Left renal pelvis (tissue), 4 donors: ENCODE measurements around the gene CLDN4. TPM values are rescaled to one million over a fixed set of nuclear protein-coding genes. Genes with fewer than 3 reads are reported as not detected.
"Not testable (repeated sequence)": the region's sequence is repeated elsewhere in the genome, so short reads cannot be mapped to it uniquely, and the experiment has no call there.

ENCODE experiments used
- DNase-seq, 4 donors: peaks; one replicate each; pipeline ENCODE4 v3.0.0-alpha.2; 2013; ENCODE audit warnings: low read depth in 4 of 4, low spot score in 3 of 4
- polyA plus RNA-seq, 4 donors: library from polyadenylated mRNA; unstranded; fragments of 120-200 nt; gene quantifications; one replicate each; pipeline ENCODE4 v1.2.1, GENCODE V29; 2013; ENCODE audit not compliant: insufficient read length in 4 of 4

CLDN4 gene, protein sequence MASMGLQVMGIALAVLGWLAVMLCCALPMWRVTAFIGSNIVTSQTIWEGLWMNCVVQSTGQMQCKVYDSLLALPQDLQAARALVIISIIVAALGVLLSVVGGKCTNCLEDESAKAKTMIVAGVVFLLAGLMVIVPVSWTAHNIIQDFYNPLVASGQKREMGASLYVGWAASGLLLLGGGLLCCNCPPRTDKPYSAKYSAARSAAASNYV
- polyA plus RNA-seq, result 100 to 1,000 TPM in 1 of 4 donors, 10 to 100 TPM in 2, 1 to 10 TPM in 1; 3.7 to 111 (median 66.3) TPM

DNA sequence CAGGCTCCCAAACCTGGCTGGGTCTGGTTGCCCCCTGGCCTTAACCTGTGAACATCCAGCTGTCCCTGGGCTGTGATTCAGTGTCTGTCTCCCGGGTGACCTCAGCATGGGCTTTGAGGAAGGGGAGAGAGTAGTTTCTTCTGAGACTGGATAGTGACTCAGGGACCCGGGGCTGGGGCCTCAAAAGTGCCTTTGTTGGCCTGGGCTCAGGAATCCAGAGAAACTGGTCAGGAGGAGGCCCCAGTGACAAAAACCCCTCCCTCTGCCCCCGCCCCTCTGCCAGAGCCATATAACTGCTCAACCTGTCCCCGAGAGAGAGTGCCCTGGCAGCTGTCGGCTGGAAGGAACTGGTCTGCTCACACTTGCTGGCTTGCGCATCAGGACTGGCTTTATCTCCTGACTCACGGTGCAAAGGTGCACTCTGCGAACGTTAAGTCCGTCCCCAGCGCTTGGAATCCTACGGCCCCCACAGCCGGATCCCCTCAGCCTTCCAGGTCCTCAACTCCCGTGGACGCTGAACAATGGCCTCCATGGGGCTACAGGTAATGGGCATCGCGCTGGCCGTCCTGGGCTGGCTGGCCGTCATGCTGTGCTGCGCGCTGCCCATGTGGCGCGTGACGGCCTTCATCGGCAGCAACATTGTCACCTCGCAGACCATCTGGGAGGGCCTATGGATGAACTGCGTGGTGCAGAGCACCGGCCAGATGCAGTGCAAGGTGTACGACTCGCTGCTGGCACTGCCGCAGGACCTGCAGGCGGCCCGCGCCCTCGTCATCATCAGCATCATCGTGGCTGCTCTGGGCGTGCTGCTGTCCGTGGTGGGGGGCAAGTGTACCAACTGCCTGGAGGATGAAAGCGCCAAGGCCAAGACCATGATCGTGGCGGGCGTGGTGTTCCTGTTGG is at the start of gene CLDN4:
TSS of gene CLDN4 (plus strand) at position 316 of the 903 bp plus-strand sequence. CDS start at position 522, 206 bp downstream.
- DNase-seq, result peak in 1 of 4 donors; percentile 78

GRCh38 chr7:73786588-73786987 is 44.2 kb upstream of the CLDN4 start:
- DNase-seq, result no peak

DNA sequence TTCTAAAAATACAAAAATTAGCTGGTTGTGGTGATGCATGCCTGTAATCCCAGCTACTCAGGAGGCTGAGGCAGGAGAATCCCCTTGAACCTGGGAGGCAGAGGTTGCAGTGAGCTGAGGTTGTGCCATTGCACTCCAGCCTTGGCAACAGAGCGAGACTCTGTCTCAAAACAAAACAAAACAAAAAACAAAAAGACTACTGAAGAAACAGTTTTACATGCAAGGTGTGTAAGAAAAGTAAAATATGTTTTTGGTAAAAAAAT is 43.1 kb upstream of the CLDN4 start:
- not testable (repeated sequence) for DNase-seq

GRCh38 chr7:73789051-73789450 is 41.7 kb upstream of the CLDN4 start:
- DNase-seq, result no peak

DNA sequence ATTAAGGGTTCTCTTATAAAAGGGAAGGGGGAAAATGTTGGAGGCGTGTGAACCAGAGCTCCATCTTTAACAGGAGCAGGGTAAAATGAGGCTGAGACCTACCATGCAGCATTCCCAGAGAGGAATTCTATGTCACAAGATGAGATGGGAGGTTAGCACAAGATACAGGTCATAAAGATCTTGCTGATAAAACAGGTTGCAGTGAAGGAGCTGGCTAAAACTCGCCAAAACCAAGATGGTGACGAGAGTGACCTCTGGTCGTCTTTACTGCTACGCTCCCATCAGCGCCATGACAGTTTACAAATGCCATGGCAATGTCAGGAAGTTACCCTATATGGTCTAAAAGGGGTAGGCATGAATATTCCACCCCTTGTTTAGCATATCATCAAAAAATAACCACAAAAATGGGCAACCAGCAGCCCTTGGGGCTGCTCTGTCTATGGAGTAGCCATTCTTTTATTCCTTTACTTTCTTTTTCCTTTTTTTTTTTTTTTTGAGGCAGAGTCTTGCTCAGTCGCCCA is 39.6 kb upstream of the CLDN4 start:
- DNase-seq, result not testable (repeated sequence)

DNA sequence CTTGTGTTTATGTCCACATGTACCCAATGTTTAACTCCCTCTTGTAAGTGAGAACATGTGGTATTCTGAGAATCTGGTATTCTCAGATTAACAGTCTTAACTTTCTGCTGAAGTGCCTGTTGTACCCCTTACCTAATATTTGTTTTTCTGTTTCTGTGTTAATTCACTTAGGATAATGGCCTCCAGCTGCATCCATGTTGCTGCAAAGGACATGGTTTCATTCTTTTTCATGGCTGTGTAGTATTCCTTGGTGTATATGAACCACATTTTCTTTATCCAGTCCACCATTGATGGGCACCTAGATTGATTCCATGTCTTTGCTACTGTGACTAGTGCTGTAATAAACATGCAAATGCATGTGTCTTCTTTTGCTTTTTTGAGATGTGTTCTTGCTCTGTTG is 35.6 kb upstream of the CLDN4 start:
- not testable (repeated sequence) for DNase-seq

DNA sequence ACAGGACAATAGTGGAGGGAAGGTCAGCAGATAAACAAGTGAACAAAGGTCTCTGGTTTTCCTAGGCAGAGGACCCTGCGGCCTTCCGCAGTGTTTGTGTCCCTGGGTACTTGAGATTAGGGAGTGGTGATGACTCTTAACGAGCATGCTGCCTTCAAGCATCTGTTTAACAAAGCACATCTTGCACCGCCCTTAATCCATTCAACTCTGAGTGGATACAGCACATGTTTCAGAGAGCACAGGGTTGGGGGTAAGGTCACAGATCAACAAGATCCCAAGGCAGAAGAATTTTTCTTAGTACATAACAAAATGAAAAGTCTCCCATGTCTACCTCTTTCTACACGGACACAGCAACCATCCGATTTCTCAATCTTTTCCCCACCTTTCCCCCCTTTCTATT is 34.1 kb upstream of the CLDN4 start:
- DNase-seq, result not testable (repeated sequence)

GRCh38 chr7:73797176-73797575 is 33.6 kb upstream of the CLDN4 start:
- not testable (repeated sequence) for DNase-seq

- DNase-seq, result no peak
These were observed 31.3 kb upstream of the CLDN4 start for GRCh38 chr7:73799282-73800141.

DNA sequence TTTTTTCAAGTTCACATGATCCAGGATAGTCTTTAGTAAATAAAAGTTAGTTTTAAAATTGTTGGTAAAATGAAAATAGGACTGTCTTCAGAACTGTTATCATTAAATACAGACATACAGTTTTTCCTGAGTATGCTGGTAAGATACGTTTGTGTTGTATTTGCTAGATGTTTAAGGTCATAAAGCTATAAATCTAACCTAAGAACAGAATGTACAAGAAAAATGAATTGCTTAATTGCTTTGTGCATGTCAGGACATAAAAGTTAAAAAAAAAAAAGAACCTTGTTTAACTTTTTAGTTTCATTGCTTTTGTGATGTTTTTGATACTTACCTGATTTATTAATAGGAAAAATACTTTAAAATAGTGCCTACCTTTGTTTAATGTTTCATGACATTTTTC is 29.2 kb upstream of the CLDN4 start:
- no peak for DNase-seq

DNA sequence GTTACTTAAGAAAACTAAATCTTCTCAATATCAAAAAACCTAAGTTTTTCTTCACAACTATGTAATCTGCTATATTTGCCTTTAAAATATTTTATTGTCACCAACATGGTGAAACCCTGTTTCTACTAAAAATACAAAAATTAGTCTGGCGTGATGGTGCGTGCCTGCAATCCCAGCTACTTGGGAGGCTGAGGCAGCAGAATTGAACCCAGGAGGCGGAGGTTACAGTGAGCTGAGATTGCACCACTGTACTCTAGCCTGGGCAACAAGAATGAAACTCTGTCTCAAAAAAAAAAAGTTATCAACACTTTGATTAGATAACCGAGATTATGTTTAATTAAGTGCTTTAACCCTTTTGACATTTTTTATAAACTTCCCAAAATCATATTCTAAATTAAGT is 28.3 kb upstream of the CLDN4 start:
- DNase-seq, result no peak

GRCh38 chr7:73809467-73809951 is 21.3 kb upstream of the CLDN4 start:
- DNase-seq, result no peak

- DNase-seq, result no peak
These were observed 19.8 kb upstream of the CLDN4 start for GRCh38 chr7:73810998-73811360.

GRCh38 chr7:73811760-73812168 is 19.0 kb upstream of the CLDN4 start:
- no peak for DNase-seq

GRCh38 chr7:73812996-73813395 is 17.8 kb upstream of the CLDN4 start:
- no peak for DNase-seq

- DNase-seq, result no peak
These were observed 15.4 kb upstream of the CLDN4 start for GRCh38 chr7:73815436-73815835.

DNA sequence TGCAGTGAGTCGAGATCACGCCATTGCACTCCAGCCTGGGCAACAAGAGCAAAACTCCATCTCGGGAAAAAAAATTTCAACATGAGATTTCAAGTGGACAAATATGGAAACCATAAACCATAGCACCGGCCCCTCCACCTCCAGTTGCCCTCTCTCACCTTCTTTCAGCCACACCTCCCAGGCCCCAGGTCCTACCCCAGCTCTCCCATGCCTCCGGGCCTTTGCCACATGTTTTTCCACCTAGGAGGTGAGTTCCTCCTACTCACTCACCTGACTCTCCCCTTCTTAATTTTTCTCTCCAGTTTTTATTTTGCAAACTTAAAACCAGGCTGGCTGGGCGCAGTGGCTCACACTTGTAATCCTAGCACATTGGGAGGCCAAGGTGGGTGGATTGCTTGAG is 13.7 kb upstream of the CLDN4 start:
- no peak for DNase-seq

- DNase-seq, result no peak
These were observed 10.8 kb upstream of the CLDN4 start for GRCh38 chr7:73820013-73820412.

DNA sequence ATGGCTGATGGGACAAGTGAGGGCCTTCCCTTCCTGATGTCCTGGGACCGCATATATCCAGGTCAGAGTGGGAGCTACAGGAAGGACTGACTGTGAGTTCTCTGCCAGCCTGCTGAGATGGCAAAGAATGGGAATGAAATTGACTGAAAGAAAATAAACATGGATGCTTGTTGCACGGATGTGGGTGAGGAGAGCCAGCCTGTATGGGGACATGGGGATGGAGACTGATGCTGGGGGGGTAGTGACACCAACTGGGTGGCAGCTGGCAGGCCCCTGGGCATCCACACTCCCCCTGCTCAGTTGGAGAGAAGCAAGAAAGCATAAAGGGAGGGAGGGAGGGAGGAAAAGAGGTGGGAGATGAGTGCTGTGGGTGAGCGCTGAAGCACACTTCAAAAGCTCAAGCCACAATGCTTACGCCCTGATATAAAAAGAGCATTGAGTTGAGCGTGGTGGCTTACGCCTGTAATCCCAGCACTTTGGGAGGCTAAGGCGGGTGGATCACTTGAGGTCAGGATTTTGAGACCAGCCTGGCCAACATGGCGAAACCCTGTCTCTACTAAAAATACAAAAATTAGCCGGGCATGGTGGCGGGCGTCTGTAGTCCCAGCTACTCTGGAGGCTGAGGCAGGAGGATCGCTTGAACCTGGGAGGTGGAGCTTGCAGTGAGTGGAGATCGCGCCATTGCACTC is 9.1 kb upstream of the CLDN4 start:
- DNase-seq, result not testable (repeated sequence)
